ENCODE measurements around the gene ARHGEF25. TPM values are rescaled to one million over a fixed set of nuclear protein-coding genes. Genes with fewer than 3 reads are reported as not detected.

ARHGEF25 gene
- total RNA-seq: 0.07 and 0.15 TPM in 2 replicates

GRCh38 chr12:57611108-57611826 is at the start of gene ARHGEF25:
ARHGEF25 (plus strand) TSS chr12:57611435; CDS start chr12:57611895, 460 bp downstream.

GRCh38 chr12:57590864-57591781 is 20.1 kb upstream of the ARHGEF25 start, which contains the start of gene PIP4K2C:
PIP4K2C (plus strand) TSS chr12:57591192; CDS start chr12:57591290, 98 bp downstream.

GRCh38 chr12:57604454-57604991 is 6.7 kb upstream of the ARHGEF25 start, which contains the start of gene DTX3:
DTX3 (plus strand) TSS chr12:57604824; CDS start chr12:57606518, 1,694 bp downstream.

GRCh38 chr12:57632958-57633840 is 22.0 kb downstream of the ARHGEF25 start, which contains the start of gene B4GALNT1:
B4GALNT1 (minus strand) TSS chr12:57633201; CDS start chr12:57632132, 1,069 bp downstream.

Other genes with a start within 250 kb of the ARHGEF25 start
- gene R3HDM2, start 180.4 kb upstream of the ARHGEF25 start, total RNA-seq: 9.6 TPM in 2 replicates
- gene INHBC, start 176.7 kb upstream of the ARHGEF25 start, total RNA-seq: not detected in 2 replicates
- gene INHBE, start 156.1 kb upstream of the ARHGEF25 start, total RNA-seq: 0.05 TPM in 1 of 2 replicates, not detected in the other
- not detected in 2 replicates for gene GLI1, start 151.7 kb upstream of the ARHGEF25 start, total RNA-seq
- not detected in 2 replicates for gene ARHGAP9, start 131.6 kb upstream of the ARHGEF25 start, total RNA-seq
- gene MARS1, start 123.4 kb upstream of the ARHGEF25 start, total RNA-seq: 101 and 103 TPM in 2 replicates
- 12.1 and 15.1 TPM in 2 replicates for gene DDIT3, start 90.9 kb upstream of the ARHGEF25 start, total RNA-seq
- gene MBD6, start 88.6 kb upstream of the ARHGEF25 start, total RNA-seq: 5.1 and 10.9 TPM in 2 replicates
- 196 and 201 TPM in 2 replicates for gene DCTN2, start 64.2 kb upstream of the ARHGEF25 start, total RNA-seq
- gene KIF5A, start 61.4 kb upstream of the ARHGEF25 start, total RNA-seq: 0.07 TPM in 1 of 2 replicates, not detected in the other
- gene PIP4K2C, start 20.2 kb upstream of the ARHGEF25 start, total RNA-seq: 4.7 and 5.6 TPM in 2 replicates
- 0.40 and 2.0 TPM in 2 replicates for gene DTX3, start 6.6 kb upstream of the ARHGEF25 start, total RNA-seq
- 0.13 TPM in 1 of 2 replicates, not detected in the other for gene B4GALNT1, start 21.8 kb downstream of the ARHGEF25 start, total RNA-seq
- 185 and 229 TPM in 2 replicates for gene OS9, start 82.7 kb downstream of the ARHGEF25 start, total RNA-seq
- gene AGAP2, start 127.3 kb downstream of the ARHGEF25 start, total RNA-seq: 0.07 and 0.25 TPM in 2 replicates
- gene TSPAN31, start 133.6 kb downstream of the ARHGEF25 start, total RNA-seq: 42.6 and 44.3 TPM in 2 replicates
- 235 and 265 TPM in 2 replicates for gene CDK4, start 140.9 kb downstream of the ARHGEF25 start, total RNA-seq
- gene MARCHF9, start 143.7 kb downstream of the ARHGEF25 start, total RNA-seq: 1.3 and 2.8 TPM in 2 replicates
- gene CYP27B1, start 155.6 kb downstream of the ARHGEF25 start, total RNA-seq: 0.53 and 1.6 TPM in 2 replicates
- 10.6 and 16.2 TPM in 2 replicates for gene METTL1, start 160.7 kb downstream of the ARHGEF25 start, total RNA-seq
- 5.0 and 5.1 TPM in 2 replicates for gene EEF1AKMT3, start 161.2 kb downstream of the ARHGEF25 start, total RNA-seq
- gene TSFM, start 171.4 kb downstream of the ARHGEF25 start, total RNA-seq: 25.4 and 35.1 TPM in 2 replicates
- gene AVIL, start 207.3 kb downstream of the ARHGEF25 start, total RNA-seq: 0.05 and 0.27 TPM in 2 replicates
- 85.4 and 86.8 TPM in 2 replicates for gene CTDSP2, start 235.3 kb downstream of the ARHGEF25 start, total RNA-seq

Data from mammary microvascular endothelial cell (primary cell).